GM18858 (cell line): ENCODE data around the gene WWOX.

Experiments
- ATAC-seq: cut with Tn5 transposase; IDR thresholded peaks from one replicate; pipeline ENCODE4 v1.9.1; 2021; ENCODE audit not compliant: unreplicated experiment

WWOX gene

GRCh38 chr16:78326731-78327130 lies 227.3 kb downstream of the WWOX start:
- no peak for ATAC-seq

GRCh38 chr16:78331731-78332130 lies 232.3 kb downstream of the WWOX start:
- no peak for ATAC-seq

- ATAC-seq = no peak
These were observed 234.4 kb downstream of the WWOX start for GRCh38 chr16:78333808-78334207.

- no peak for ATAC-seq
These were observed 241.1 kb downstream of the WWOX start for GRCh38 chr16:78340590-78340989.

GRCh38 chr16:78348068-78348467 lies 248.6 kb downstream of the WWOX start:
- no peak for ATAC-seq

GRCh38 chr16:78348886-78349285 lies 249.4 kb downstream of the WWOX start:
- ATAC-seq = no peak

- ATAC-seq = no peak
These were observed 252.7 kb downstream of the WWOX start for GRCh38 chr16:78352184-78352583.

- no peak for ATAC-seq
These were observed 254.3 kb downstream of the WWOX start for GRCh38 chr16:78353640-78354275.

GRCh38 chr16:78362524-78363135 lies 263.2 kb downstream of the WWOX start:
- ATAC-seq = no peak

GRCh38 chr16:78363843-78364555 lies 264.5 kb downstream of the WWOX start:
- no peak for ATAC-seq

- ATAC-seq = no peak
These were observed 265.1 kb downstream of the WWOX start for GRCh38 chr16:78364556-78364880.

- ATAC-seq = no peak
These were observed 265.9 kb downstream of the WWOX start for GRCh38 chr16:78365366-78365765.

GRCh38 chr16:78368121-78369102 lies 269.0 kb downstream of the WWOX start:
- ATAC-seq = no peak

GRCh38 chr16:78372277-78372676 lies 272.8 kb downstream of the WWOX start:
- ATAC-seq = no peak

GRCh38 chr16:78375055-78375679 lies 275.7 kb downstream of the WWOX start:
- ATAC-seq = no peak

- ATAC-seq = no peak
These were observed 277.0 kb downstream of the WWOX start for GRCh38 chr16:78376452-78376851.

- ATAC-seq = no peak
These were observed 277.9 kb downstream of the WWOX start for GRCh38 chr16:78377312-78377711.

GRCh38 chr16:78381060-78381459 lies 281.6 kb downstream of the WWOX start:
- ATAC-seq = no peak

- ATAC-seq = no peak
These were observed 283.7 kb downstream of the WWOX start for GRCh38 chr16:78383118-78383517.

GRCh38 chr16:78385086-78385805 lies 285.8 kb downstream of the WWOX start:
- no peak for ATAC-seq
